Stomach (tissue), 9 donors: ENCODE results near the gene SQSTM1. TPM values are rescaled to one million over a fixed set of nuclear protein-coding genes. Genes with fewer than 3 reads are reported as not detected.

Experiments
- DNase-seq, 2 donors: peaks; one replicate each; pipeline versions ENCODE4 v3.0.0 to v3.0.0-alpha.2; 2013 to 2019
- H3K27ac ChIP-seq, 5 donors: fragments of 200-600 bp in 4 of 5; sonication (generic) in 4 of 5; one replicate each; pipeline ENCODE4 v1.5.1; 2013 to 2019; ENCODE audit warnings: mild to moderate bottlenecking in 1 of 5, moderate library complexity in 1 of 5
- H3K27me3 ChIP-seq, 3 donors: fragments of 200-600 bp; sonication (generic); one replicate each; pipeline ENCODE4 v1.5.1; 2017 to 2019; ENCODE audit warnings: mixed run types in 1 of 3
- H3K36me3 ChIP-seq, 4 donors: fragments of 200-600 bp; sonication (generic); 1 replicate in 3 of 4; 2 replicates in 1 of 4; pipeline ENCODE4 v1.5.1; 2016 to 2019
- H3K4me1 ChIP-seq, 4 donors: fragments of 200-600 bp; sonication (generic); one replicate each; pipeline ENCODE4 v1.5.1; 2016 to 2019
- H3K4me3 ChIP-seq, 4 donors: fragments of 200-600 bp; sonication (generic) in 3 of 4; one replicate each; pipeline ENCODE4 v1.5.1; 2016 to 2019; ENCODE audit warnings: mild to moderate bottlenecking in 1 of 4
- H3K9me3 ChIP-seq, 4 donors: fragments of 200-600 bp; sonication (generic); one replicate each; pipeline ENCODE4 v1.5.1; 2016 to 2019
- CTCF ChIP-seq, 7 experiments: fragments of 450-650 bp in 4 of 7; fragments of 200-600 bp in 3 of 7; sonication (generic) in 3 of 7; IDR thresholded peaks; one replicate each; pipeline ENCODE4 v1.5.1; 2016 to 2019; ENCODE audit warnings: antibody characterized with exemption in 7 of 7, control low read depth in 2 of 7, mild to moderate bottlenecking in 1 of 7
- EP300 ChIP-seq: sonication (generic); formaldehyde crosslinking; IDR thresholded peaks from one replicate; pipeline ENCODE4 v1.6.1; 2017; ENCODE audit warnings: antibody characterized with exemption
- POLR2A ChIP-seq, 4 donors: fragments of 450-650 bp; IDR thresholded peaks; one replicate each; pipeline ENCODE4 v1.6.1; 2016; ENCODE audit warnings: antibody characterized with exemption in 4 of 4, control low read depth in 2 of 4, mild to moderate bottlenecking in 1 of 4, moderate library complexity in 1 of 4
- POLR2AphosphoS5 ChIP-seq, 3 donors: sonication (generic); formaldehyde crosslinking; IDR thresholded peaks; one replicate each; pipeline ENCODE4 v1.6.1; 2016; ENCODE audit warnings: antibody characterized with exemption in 3 of 3
- WGBS, 5 donors: extraction: QIAGEN DNeasy Blood & Tissue Kit in 3 of 5; methylation state at CpG; one replicate each; pipeline versions ENCODE4 v1.1.5 to v1.1.7; 2013 to 2018; 5-methylcytosine and 5-hydroxymethylcytosine counted together
- intact Hi-C: fragments of 100-400 bp; cut with DNase I; formaldehyde crosslinking; loops from one replicate; pipeline ENCODE4 v1.15.1; 2023; ENCODE audit warnings: low total_unique reads
- polyA plus RNA-seq, 3 donors: library from polyadenylated mRNA; stranded (reverse); fragments of 200-250 nt; gene quantifications; one replicate each; pipeline ENCODE4 v1.2.3, GENCODE V29; 2013
- total RNA-seq, 5 donors: library from RNA; depleted of rRNA; stranded (reverse); fragments of >200 nt; gene quantifications; one replicate each; pipeline versions ENCODE4 v1.1.0 to v1.2.3, GENCODE V29; 2014 to 2016
- donor health status: healthy with polysubstance abuse.
- donor health status: Bipolar disorder and iron deficiency.
- donor health status: healthy.

SQSTM1 gene
- total and polyA plus RNA-seq, 8 donors, result 163 to 693 (median 356) TPM

GRCh38 chr5:179802950-179803562, 17.6 kb upstream of the SQSTM1 start:
- intact Hi-C loops, result no loop called here
- Histone ChIP-seq H3K4me1 (peaks cover 53 to 57% (median 56%) of the 10 kb centered on the region in 4 donors), H3K27ac (peak overlapping the region in 4 of 5 donors; percentile 0 to 99 (median 94)), H3K4me3 (peak overlapping the region in 1 of 4 donors; percentile 4), H3K27me3 (no peaks in the 10 kb centered on the region), H3K36me3 (peaks cover 35 to 45% (median 39%) of the 10 kb centered on the region in 4 donors), H3K9me3 (no peaks in the 10 kb centered on the region)
- TF ChIP-seq EP300 (no peak), POLR2A (IDR thresholded peaks at IDR 0.05) (no peak), POLR2AphosphoS5 (IDR thresholded peaks at IDR 0.05) (no peak), CTCF (IDR thresholded peaks at IDR 0.05) (no peak)
- 53 to 65% (median 58%) methylated on average over 7 to 11 of the region's 11 CpGs for WGBS, 5 donors
- DNase-seq, result peak in 1 of 2 donors; percentile 28

GRCh38 chr5:179803651-179804554, 16.8 kb upstream of the SQSTM1 start:
- Histone ChIP-seq H3K27me3 (no peaks in the 10 kb centered on the region), H3K9me3 (no peaks in the 10 kb centered on the region), H3K36me3 (peaks cover 26 to 36% (median 31%) of the 10 kb centered on the region in 4 donors), H3K27ac (peak overlapping the region in 3 of 5 donors; percentile 94 to 99 (median 95)), H3K4me1 (peaks cover 54 to 65% (median 63%) of the 10 kb centered on the region in 4 donors), H3K4me3 (peak overlapping the region in 2 of 4 donors; percentile 92 to 93)
- WGBS, 5 donors, result 44 to 57% (median 53%) methylated on average over 17 to 18 of the region's 18 CpGs
- TF ChIP-seq EP300, result no peak
- TF ChIP-seq POLR2AphosphoS5 (IDR thresholded peaks at IDR 0.05), result no peak
- no peak for TF ChIP-seq POLR2A (IDR thresholded peaks at IDR 0.05)
- no peak for TF ChIP-seq CTCF (IDR thresholded peaks at IDR 0.05)
- intact Hi-C loops, result no loop called here
- peak in 1 of 2 donors; percentile 62 for DNase-seq

GRCh38 chr5:179804555-179804947, 16.2 kb upstream of the SQSTM1 start:
- Histone ChIP-seq H3K4me3 (peak overlapping the region in 3 of 4 donors; percentile 92 to 96 (median 93)), H3K9me3 (no peaks in the 10 kb centered on the region), H3K27me3 (no peaks in the 10 kb centered on the region), H3K36me3 (peaks cover 20 to 30% (median 24%) of the 10 kb centered on the region in 4 donors), H3K4me1 (peaks cover 54 to 65% (median 63%) of the 10 kb centered on the region in 4 donors), H3K27ac (peak overlapping the region; percentile 94 to 99 (median 95))
- TF ChIP-seq POLR2A (IDR thresholded peaks at IDR 0.05) (no peak), EP300 (no peak), POLR2AphosphoS5 (IDR thresholded peaks at IDR 0.05) (no peak), CTCF (IDR thresholded peaks at IDR 0.05) (no peak)
- peak in 1 of 2 donors; percentile 9 for DNase-seq
- intact Hi-C loops, result no loop called here
- 74 to 83% (median 80%) methylated on average over 8 of the region's 8 CpGs for WGBS, 5 donors

GRCh38 chr5:179805070-179805528, 15.6 kb upstream of the SQSTM1 start:
- Histone ChIP-seq H3K36me3 (peaks cover 14 to 24% (median 19%) of the 10 kb centered on the region in 4 donors), H3K9me3 (no peaks in the 10 kb centered on the region), H3K27me3 (no peaks in the 10 kb centered on the region), H3K4me3 (peak overlapping the region; percentile 78 to 96 (median 92)), H3K4me1 (peaks cover 54 to 65% (median 63%) of the 10 kb centered on the region in 4 donors), H3K27ac (peak overlapping the region; percentile 94 to 99 (median 95))
- intact Hi-C loops, result no loop called here
- no peak for TF ChIP-seq POLR2A (IDR thresholded peaks at IDR 0.05)
- TF ChIP-seq POLR2AphosphoS5 (IDR thresholded peaks at IDR 0.05), result peak in 2 of 3 donors; percentile 63 to 68
- TF ChIP-seq CTCF (IDR thresholded peaks at IDR 0.05), result no peak
- peak; percentile 54 to 63 for DNase-seq
- 28 to 54% (median 31%) methylated on average over 5 to 9 of the region's 9 CpGs for WGBS, 5 donors
